Activated T-helper 1 cell treated with anti-CD3 and anti-CD28 coated beads, Interleukin-12 subunit alpha, Interleukin-12 subunit beta, Interleukin-2, Interleukin-4 antibody, amounts not matched to agents 30 ng/mL and 10 ng/mL and 1 ng/mL, durations not matched to agents 14 hours and 24 hours and 36 hours (primary cell): ENCODE measurements around the gene NLGN2. TPM values are rescaled to one million over a fixed set of nuclear protein-coding genes. Genes with fewer than 3 reads are reported as not detected.
A peak's percentile ranks its signal among the peaks of the same experiment; 100 is the strongest.
"Not testable (repeated sequence)": the region's sequence is repeated elsewhere in the genome, so short reads cannot be mapped to it uniquely, and the experiment has no call there.

Source experiments
- DNase-seq: peaks from one replicate; pipeline ENCODE4 v3.0.0; 2021; ENCODE audit warnings: low spot score
- H3K27ac Mint-ChIP-seq: one replicate; pipeline ENCODE4 v1.8.0; 2021; ENCODE audit warnings: mild to moderate bottlenecking, mixed read lengths
- H3K27me3 Mint-ChIP-seq: one replicate; pipeline ENCODE4 v1.8.0; 2022; ENCODE audit warnings: mild to moderate bottlenecking, moderate library complexity, mixed read lengths; ENCODE audit not compliant: insufficient read depth
- H3K36me3 Mint-ChIP-seq: one replicate; pipeline ENCODE4 v1.8.0; 2021; ENCODE audit warnings: low read depth, mixed read lengths
- H3K4me1 Mint-ChIP-seq: one replicate; pipeline ENCODE4 v1.8.0; 2021; ENCODE audit warnings: low read depth, mixed read lengths
- H3K4me3 Mint-ChIP-seq: one replicate; pipeline ENCODE4 v1.8.0; 2021; ENCODE audit warnings: mild to moderate bottlenecking, moderate library complexity, mixed read lengths
- H3K9me3 Mint-ChIP-seq: one replicate; pipeline ENCODE4 v1.8.0; 2021; ENCODE audit warnings: mixed read lengths
- intact Hi-C: fragments of 100-400 bp; cut with micrococcal nuclease; formaldehyde crosslinking; loops from one replicate; pipeline ENCODE4 v1.15.1; 2024
- total RNA-seq: library from RNA; stranded (reverse); gene quantifications from 2 replicates; pipeline ENCODE4 v1.2.3, GENCODE V29; 2022

NLGN2 gene
- 2.3 and 2.7 TPM in 2 replicates for total RNA-seq

DNA sequence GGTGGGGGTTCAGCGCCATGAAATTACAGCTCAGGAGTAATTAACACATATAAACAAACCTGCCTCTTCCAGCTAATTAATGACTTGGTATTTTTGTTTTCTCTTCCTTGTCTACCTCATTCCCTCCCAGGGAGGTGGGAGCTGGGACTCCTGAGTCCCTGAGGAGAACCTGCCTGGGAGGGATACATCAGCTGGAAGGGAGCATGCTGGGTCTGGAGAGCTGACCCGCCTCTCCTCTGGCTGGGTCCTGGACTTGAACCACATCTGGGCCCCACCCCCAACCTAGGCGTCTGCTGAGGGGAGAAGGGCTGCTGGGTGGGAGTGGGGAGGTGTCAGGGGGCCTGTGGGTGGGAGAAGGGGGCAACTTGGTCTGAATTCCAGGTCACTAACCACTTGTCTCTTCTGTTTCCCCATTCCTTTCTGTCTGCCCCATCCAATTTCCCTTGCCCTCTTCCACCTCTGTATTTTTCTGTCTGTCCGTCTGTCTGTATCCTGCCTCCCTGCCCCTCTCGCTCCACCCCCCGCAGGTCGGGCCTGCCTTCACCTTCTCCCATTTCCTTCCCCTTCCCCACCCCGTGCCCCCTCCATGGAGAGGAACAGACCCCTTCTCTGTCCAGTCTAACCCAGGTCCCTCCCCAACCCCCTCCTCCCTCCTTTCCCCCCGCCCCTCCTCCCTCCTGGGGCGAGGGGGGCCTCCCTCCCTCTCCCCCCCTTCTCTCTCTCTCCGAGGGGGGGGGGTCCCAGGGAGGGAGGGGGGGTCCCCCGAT is at the start of gene NLGN2:
TSS of gene NLGN2 (plus strand) at position 361 of the 767 bp plus-strand sequence. CDS start 411 bp downstream, outside the sequence.
- Mint-ChIP-seq H3K9me3 (no peaks in the 10 kb centered on the region), H3K27me3 (peaks cover 26% of the 10 kb centered on the region), H3K4me1 (peaks cover 13% of the 10 kb centered on the region), H3K4me3 (peak within 1 kb of the TSS; percentile 58), H3K27ac (no peak within 1 kb of the TSS), H3K36me3 (peaks cover 2% of the 10 kb centered on the region)
- intact Hi-C loops = no loop called here
- DNase-seq = no peak

DNA sequence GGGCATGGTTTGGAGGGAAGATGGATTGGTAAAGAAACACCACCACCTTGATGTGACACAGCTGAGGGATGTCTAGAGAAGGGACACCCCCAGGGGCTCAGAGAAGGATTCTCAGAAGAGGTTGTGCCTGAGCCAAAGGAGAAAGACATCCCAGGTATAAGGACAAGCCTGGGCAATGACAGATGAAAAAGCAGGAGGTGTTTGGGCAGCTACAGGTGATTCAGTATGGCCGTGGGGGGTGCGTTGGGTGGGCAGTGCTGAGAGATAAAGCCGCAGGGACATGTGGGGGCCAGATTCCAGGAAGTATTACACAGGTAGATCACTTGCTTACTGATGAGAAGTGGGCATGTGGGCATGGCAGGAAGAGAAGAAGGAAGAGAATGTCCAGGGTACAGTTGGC is 45.7 kb upstream of the NLGN2 start:
- intact Hi-C loops = no loop called here
- no peak overlapping the region for H3K27ac Mint-ChIP-seq
- H3K27me3 Mint-ChIP-seq = peaks cover 3% of the 10 kb centered on the region
- no peaks in the 10 kb centered on the region for H3K36me3 Mint-ChIP-seq
- no peak for DNase-seq
- H3K9me3 Mint-ChIP-seq = no peaks in the 10 kb centered on the region
- no peak overlapping the region for H3K4me3 Mint-ChIP-seq
- no peaks in the 10 kb centered on the region for H3K4me1 Mint-ChIP-seq

DNA sequence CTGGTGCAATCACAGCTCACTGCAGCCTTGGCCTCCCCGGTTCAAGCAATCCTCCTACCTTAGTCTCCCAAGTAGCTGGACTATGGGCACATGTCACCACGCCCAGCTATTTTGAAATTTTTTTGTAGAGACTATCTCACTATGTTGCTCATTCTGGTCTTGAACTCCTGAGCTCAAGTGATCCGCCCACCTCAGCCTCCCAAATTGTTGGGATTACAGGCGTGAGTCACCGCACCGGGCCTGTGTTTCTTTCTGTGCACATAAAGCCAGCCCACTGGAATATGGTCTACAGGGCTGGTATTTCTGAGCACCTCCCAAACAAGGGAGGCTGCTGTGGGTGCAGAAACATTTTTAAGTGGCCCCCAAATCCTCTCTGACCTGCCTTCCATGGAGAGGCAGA is 44.3 kb upstream of the NLGN2 start:
- no peak for DNase-seq
- no peak overlapping the region for H3K4me3 Mint-ChIP-seq
- no peaks in the 10 kb centered on the region for H3K4me1 Mint-ChIP-seq
- no peaks in the 10 kb centered on the region for H3K9me3 Mint-ChIP-seq
- no peaks in the 10 kb centered on the region for H3K36me3 Mint-ChIP-seq
- no peak overlapping the region for H3K27ac Mint-ChIP-seq
- peaks cover 3% of the 10 kb centered on the region for H3K27me3 Mint-ChIP-seq
- intact Hi-C loops = no loop called here

DNA sequence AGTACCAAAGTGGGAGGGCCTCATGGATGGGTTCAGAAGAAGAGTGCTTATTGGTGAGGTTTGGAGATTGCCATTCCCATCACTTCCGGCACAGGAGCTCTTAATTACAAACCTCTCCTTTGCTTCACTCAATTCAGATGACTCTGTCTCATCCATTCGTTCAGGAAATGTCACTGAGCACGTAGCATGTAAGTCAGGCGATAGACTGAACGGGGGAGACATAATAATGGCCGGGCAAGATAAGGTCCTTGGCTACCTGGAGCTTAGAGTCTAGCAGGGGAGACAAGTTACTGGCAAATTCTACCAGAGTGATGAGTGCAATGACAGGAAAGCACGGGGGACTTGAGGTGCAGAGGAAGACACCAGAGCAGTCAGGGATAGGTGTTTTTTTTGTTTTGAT is 41.7 kb upstream of the NLGN2 start:
- intact Hi-C loops, H3K27me3 Mint-ChIP-seq: not testable (repeated sequence)

DNA sequence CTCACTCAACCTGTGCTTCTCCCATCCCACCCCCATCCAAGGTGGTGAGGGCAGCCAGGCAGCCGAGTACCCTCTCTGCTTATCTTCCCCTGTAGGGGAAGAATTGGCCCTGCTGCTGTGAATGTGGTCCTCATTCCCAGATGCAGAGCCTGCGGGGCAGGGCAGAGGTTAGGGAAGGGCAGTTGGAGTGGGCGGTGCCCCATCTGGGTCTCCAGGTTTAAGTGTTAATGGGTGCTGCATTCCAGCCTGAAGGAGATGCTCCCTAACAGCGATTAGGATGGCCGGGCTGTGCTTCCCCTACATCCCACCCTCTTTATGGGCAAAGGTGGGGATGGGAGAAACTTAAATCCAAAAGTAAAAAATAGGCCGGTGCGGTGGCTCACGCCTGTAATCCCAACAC is 40.6 kb upstream of the NLGN2 start:
- Mint-ChIP-seq H3K9me3 (no peaks in the 10 kb centered on the region), H3K27ac (no peak overlapping the region)

More for the DNA sequence above, 41.7 kb upstream of the NLGN2 start:
- H3K4me3 Mint-ChIP-seq, H3K36me3 Mint-ChIP-seq, DNase-seq, H3K4me1 Mint-ChIP-seq, H3K9me3 Mint-ChIP-seq, H3K27ac Mint-ChIP-seq: not testable (repeated sequence)

DNA sequence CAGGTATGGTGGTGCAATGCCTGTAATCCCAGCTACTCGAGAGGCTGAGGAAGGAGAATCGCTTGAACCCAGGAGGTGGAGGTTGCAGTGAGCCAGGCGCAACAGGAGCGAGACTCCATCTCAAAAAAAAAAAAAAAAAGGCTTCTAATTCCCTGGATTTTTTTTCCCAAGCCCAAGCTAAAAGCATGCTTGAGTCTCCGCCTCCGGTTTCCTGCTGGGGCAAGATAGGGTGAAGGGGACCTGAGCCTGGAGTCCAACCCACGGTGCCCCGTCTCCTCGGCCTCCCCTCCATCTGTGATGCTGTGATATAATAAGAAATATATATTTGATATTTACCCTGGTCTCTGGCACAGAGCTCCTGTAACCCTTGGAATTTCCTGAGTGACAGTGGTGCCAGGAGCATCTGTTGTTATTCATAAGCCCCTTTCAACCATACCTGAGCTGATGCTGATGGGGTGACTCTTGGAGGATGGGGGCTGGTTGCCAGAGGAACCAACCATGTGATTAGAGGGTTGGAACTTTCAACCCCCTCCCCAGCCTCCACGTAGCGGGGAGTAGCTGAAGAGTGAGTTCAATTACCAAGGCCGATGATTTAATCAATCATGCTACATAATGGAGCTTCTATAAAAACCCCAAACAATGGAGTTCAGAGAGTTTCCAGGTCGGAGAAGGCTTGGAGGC is 39.6 kb upstream of the NLGN2 start:
- H3K9me3 Mint-ChIP-seq = no peaks in the 10 kb centered on the region
- no peak overlapping the region for H3K27ac Mint-ChIP-seq
- no peak for DNase-seq
- peaks cover 5% of the 10 kb centered on the region for H3K27me3 Mint-ChIP-seq
- intact Hi-C loops = no loop called here
- H3K36me3 Mint-ChIP-seq = no peaks in the 10 kb centered on the region
- H3K4me1 Mint-ChIP-seq = no peaks in the 10 kb centered on the region
- no peak overlapping the region for H3K4me3 Mint-ChIP-seq

More for the DNA sequence above, 40.6 kb upstream of the NLGN2 start:
- H3K36me3 Mint-ChIP-seq = no peaks in the 10 kb centered on the region
- H3K4me3 Mint-ChIP-seq = no peak overlapping the region
- H3K4me1 Mint-ChIP-seq = no peaks in the 10 kb centered on the region
- DNase-seq = no peak
- intact Hi-C loops = no loop called here
- H3K27me3 Mint-ChIP-seq = peaks cover 5% of the 10 kb centered on the region

DNA sequence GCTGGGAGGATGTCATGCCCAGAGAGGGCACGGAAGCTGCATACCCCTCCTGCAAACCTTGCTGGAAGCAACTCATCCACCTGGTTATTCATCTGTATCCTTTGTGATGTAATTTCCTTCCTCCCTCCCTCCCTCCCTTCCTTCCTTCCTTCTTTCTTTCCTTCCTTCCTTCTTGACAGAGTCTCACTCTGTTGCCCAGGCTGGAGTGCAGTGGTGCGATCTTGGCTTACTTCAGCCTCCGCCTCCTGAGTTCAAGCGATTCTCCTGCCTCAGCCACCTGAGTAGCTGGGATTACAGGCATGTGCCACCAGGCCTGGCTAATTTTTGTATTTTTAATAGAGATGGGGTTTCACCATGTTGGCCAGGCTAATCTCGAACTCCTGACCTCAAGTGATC is 39.0 kb upstream of the NLGN2 start:
- H3K27me3 Mint-ChIP-seq, H3K4me3 Mint-ChIP-seq, H3K9me3 Mint-ChIP-seq, H3K27ac Mint-ChIP-seq, H3K4me1 Mint-ChIP-seq, DNase-seq, H3K36me3 Mint-ChIP-seq, intact Hi-C loops: not testable (repeated sequence)

DNA sequence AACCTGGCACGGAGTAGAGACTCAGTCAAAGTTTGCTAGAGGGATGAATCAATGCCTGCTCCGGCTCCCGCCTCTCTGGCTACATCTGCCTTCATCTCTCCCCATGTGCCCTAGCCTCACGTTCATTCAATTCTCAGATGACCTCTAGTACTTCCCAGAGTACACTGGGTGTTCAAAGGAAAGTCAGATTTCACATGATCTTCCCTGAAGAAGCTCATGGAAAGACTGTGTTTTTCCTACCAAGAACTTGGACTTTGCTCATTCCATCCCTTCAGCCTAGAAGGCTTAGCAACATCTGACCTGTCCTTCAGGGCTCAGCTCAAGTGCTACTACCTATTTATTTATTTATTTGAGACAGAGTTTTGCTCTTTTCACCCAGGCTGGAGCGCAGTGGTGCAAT is 37.8 kb upstream of the NLGN2 start:
- intact Hi-C loops = no loop called here
- no peak overlapping the region for H3K4me3 Mint-ChIP-seq
- H3K27me3 Mint-ChIP-seq = peaks cover 5% of the 10 kb centered on the region
- no peak for DNase-seq
- no peak overlapping the region for H3K27ac Mint-ChIP-seq
- no peaks in the 10 kb centered on the region for H3K4me1 Mint-ChIP-seq
- H3K36me3 Mint-ChIP-seq = no peaks in the 10 kb centered on the region
- H3K9me3 Mint-ChIP-seq = no peaks in the 10 kb centered on the region

DNA sequence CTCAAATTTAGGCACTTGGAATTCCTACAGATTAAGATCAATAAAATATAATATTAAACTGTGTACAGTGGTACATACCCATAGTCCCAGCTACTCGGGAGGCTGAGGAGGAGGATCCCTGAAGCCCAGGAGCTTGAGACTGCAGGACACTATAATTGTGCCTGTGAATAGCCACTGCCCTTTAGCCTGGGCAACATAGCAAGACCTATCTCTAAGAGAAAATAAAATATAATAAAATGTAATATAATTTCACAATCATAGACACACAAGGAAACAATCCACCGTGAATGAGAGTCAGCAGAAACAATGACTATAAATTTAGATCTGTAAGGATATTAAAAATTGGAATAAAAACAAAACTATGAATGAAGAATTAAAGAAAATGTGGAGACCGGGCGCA is 36.8 kb upstream of the NLGN2 start:
- intact Hi-C loops = no loop called here
- no peaks in the 10 kb centered on the region for H3K36me3 Mint-ChIP-seq

DNA sequence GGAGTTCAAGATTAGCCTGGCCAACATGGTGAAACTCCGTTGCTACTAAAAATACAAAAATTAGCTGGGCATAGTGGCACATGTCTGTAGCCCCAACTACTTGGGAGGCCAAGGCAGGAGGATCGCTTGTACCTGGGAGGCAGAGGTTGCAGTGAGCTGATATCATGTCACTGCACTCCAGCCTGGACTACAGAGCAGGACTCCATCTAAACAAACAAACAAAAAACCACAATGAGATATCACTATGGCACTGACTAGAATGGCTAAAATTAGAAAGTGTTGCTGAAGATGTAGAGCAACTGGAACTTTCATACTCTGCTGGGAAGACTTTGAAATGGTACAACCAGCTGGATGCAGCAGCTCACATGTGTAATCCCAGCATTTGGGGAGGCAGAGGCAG is 33.3 kb upstream of the NLGN2 start:
- intact Hi-C loops = no loop called here
- H3K9me3 Mint-ChIP-seq = peaks cover 5% of the 10 kb centered on the region
- H3K27ac Mint-ChIP-seq = no peak overlapping the region
- H3K4me1 Mint-ChIP-seq = no peaks in the 10 kb centered on the region
- peaks cover 2% of the 10 kb centered on the region for H3K36me3 Mint-ChIP-seq
- no peak overlapping the region for H3K4me3 Mint-ChIP-seq
- peaks cover 16% of the 10 kb centered on the region for H3K27me3 Mint-ChIP-seq
- DNase-seq = no peak

More for the DNA sequence above, 36.8 kb upstream of the NLGN2 start:
- Mint-ChIP-seq H3K4me3 (no peak overlapping the region), H3K27me3 (peaks cover 5% of the 10 kb centered on the region), H3K27ac (no peak overlapping the region), H3K4me1 (no peaks in the 10 kb centered on the region), H3K9me3 (no peaks in the 10 kb centered on the region)
- DNase-seq = no peak

DNA sequence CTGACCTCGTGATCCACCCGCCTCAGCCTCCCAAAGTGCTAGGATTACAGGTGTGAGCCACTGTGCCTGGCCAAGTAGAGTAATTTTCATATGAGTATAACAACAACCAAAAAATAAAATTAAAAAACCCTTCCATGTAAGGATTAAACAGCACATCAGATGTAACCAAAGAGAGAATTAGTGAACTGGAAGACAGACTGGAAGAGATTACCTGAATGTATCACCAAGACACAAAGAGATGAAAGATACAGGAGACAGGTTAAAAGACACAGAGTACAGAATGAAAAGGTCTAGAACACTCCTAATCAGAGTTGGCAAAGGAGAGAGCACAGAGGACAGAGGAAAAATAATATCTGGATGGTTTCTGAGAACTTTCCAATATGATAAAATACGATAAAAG is 28.5 kb upstream of the NLGN2 start:
- Mint-ChIP-seq H3K9me3 (peaks cover 9% of the 10 kb centered on the region), H3K4me3 (no peak overlapping the region), H3K4me1 (no peaks in the 10 kb centered on the region), H3K27me3 (peaks cover 47% of the 10 kb centered on the region), H3K36me3 (peaks cover 6% of the 10 kb centered on the region), H3K27ac (no peak overlapping the region)
- DNase-seq = no peak
- intact Hi-C loops = no loop called here

DNA sequence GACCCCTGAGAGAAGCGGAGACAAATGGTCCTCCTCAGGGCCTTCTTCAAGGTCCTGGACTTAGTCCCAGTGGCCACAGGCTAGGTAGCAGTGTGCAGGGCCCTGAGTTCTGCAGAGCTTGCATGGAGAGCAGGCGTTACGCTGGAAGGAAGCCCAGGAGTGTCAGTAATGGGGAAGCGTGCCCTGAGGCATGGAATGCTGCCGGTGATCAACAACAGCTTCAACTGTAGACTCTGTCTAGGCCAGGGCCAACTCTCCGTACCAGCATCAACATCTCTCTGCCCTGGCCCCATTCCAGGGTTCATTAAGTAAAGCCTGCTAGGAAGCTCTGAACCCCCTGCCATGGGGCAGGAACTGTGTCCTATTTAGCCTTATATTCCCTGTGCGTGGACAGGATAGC is 27.3 kb upstream of the NLGN2 start:
- H3K27me3 Mint-ChIP-seq = peaks cover 47% of the 10 kb centered on the region
- DNase-seq = no peak
- H3K27ac Mint-ChIP-seq = peak overlapping the region; percentile 13
- H3K4me1 Mint-ChIP-seq = peaks cover 5% of the 10 kb centered on the region
- intact Hi-C loops = no loop called here
- H3K4me3 Mint-ChIP-seq = no peak overlapping the region
- peaks cover 9% of the 10 kb centered on the region for H3K9me3 Mint-ChIP-seq
- peaks cover 6% of the 10 kb centered on the region for H3K36me3 Mint-ChIP-seq

DNA sequence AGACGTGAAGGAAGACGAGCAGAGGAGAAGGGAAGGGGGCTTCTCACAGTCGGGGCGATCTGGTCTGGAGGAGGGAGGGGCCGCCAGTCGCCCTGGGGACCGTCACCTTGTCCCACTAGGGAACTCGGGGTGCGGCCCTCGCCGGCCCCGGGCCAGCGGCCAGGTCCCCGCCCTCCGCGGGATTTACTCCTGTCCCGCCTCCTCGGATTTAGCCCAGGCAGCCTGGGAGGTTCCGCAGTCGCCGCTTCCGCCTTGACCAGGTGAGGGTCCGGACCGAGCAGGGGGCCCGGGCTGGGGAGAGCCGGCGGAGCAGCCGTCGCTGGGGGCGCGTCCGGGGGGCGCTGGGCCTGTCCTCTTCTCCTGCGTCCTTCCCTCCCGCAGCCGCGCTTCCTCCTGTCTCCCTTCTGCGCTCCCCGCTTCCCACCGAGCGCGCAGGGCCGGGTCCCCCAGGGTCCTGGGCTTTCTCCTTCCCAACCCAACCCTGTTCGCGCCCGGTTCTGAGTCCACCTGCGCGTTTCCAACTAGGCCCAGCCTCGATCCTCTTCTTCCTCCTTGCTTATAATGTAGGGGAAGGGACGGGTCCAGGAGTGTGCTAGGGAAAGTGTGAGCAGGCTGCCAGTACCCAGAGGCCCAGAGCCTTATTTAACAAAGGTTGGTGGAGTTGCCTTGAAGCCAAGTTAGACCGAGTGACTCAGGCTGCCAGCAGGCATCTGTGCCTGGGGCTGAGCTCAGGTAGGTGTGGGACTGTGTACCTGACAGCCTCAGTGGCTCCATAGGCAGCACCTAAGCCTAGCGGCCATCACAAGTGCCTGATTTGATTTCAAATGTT is 26.6 kb upstream of the NLGN2 start, which contains the start of gene TNK1:
TSS of gene TNK1 (plus strand) at position 235 of the 829 bp plus-strand sequence. CDS start 1,838 bp downstream, outside the sequence.
- Mint-ChIP-seq H3K36me3 (peaks cover 6% of the 10 kb centered on the region), H3K4me3 (no peak within 1 kb of the TSS), H3K4me1 (peaks cover 5% of the 10 kb centered on the region), H3K27me3 (peaks cover 47% of the 10 kb centered on the region), H3K9me3 (peaks cover 9% of the 10 kb centered on the region), H3K27ac (peak within 1 kb of the TSS; percentile 13)
- no peak for DNase-seq
- intact Hi-C loops = no loop called here
